GM18861 (cell line): ENCODE measurements around the gene SLC26A2.
A peak's percentile ranks its signal among the peaks of the same experiment; 100 is the strongest.

Source experiments
- ATAC-seq: cut with Tn5 transposase; IDR thresholded peaks from one replicate; pipeline ENCODE4 v1.9.1; 2021; ENCODE audit not compliant: unreplicated experiment

SLC26A2 gene

DNA sequence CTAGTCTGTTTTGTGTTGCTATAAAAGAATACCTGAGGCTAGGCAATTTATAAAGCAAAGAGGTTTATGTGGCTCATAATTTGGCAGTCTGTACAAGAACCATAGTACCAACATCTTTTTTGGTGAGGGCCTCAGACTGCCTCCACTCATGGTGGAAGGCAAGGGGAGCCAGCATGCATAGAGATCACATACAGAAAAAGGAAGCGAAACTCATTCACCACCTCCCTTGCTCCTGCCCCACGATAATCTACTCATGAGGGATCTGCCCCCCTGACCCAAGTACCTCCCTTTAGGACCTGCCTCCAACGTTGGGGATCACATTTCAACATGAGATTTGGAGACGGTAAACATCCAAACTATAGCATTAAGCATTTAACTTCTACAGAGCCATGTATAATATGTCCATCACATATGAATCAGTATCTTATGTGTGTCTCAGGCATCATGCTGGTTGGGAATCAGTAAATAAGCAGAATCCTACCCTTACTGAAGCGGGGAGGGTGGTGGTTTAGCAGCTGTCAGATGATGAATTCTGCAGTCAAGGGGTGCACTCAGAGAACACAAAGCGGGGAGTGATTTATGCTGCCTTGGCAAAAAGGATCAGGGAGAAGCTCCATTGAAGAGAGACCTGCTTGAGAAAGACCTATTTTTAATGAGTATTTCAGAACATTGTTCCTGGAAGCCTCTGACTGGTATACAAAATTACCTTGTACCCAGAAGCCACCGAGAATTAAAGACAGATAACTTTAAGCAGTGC, 74.8 kb downstream of the SLC26A2 start:
- ATAC-seq: peak; percentile 96

DNA sequence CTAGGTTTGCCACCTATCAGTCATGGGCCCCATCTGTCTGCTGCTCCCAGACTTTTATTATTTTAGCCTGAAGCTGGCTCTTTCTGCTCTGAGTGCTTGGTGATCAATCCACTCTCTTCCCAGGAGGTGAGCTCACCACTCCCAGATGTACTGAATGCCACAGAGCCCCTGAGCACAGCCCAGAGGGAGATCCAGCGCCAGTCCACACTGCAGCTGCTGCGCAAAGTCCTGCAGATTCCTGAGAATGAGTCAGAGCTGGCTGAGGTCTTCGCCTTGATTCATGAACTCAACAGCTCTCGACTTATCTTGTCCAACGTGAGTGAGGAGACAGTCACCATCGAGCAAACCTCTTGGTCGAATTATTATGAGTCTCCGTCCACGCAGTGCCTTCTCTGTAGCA, 76.0 kb downstream of the SLC26A2 start:
- ATAC-seq: no peak
